ENCODE data around the gene APOL2. TPM values are rescaled to one million over a fixed set of nuclear protein-coding genes. Genes with fewer than 3 reads are reported as not detected.

Gene APOL2, protein sequence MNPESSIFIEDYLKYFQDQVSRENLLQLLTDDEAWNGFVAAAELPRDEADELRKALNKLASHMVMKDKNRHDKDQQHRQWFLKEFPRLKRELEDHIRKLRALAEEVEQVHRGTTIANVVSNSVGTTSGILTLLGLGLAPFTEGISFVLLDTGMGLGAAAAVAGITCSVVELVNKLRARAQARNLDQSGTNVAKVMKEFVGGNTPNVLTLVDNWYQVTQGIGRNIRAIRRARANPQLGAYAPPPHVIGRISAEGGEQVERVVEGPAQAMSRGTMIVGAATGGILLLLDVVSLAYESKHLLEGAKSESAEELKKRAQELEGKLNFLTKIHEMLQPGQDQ
- total RNA-seq (2022; extraction: Qiagen RNA extraction; ENCODE audit: low read depth) = 27.3 to 34.3 TPM (median 32.1 TPM) in 5 replicates

DNA sequence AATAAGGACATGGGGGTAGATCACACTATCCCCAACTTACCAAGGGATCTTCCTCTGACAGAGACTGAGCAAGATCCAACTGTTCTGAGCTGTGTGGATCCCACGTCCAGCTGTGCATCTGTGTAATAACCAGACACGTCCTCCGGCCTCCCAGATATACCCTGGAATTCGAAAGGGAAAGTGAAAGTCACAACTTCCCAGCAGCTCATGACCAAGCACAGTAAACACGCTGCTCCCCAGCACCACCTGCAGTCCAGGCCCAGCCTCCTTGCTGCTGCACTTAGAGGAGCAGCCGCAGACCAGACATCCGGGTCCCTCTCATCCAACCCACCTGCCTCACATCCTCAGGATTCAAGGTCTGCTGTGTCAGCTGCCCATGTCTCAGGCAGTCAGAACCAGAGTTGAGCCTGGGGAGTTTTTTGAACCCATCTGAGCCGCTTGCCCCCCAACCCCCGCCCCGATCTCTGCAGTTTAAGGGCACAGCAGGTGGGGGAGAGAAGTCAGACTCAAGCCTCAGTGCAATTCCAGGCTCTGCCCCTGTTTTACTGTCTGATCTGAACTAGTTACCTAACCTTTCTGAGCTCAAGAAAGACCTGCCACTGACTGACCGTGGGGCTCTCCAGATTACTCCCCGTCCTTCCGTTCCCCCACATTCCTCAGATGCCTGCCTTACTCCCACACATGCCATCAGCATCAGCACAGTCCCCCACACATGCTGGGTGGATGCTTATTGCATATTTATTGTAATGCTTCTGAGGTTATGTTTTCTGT lies at the start of gene APOL2:
Gene APOL2, minus strand, starts transcription at position 127 of the 771 bp plus-strand sequence. CDS start 6,365 bp downstream, outside the sequence.

DNA sequence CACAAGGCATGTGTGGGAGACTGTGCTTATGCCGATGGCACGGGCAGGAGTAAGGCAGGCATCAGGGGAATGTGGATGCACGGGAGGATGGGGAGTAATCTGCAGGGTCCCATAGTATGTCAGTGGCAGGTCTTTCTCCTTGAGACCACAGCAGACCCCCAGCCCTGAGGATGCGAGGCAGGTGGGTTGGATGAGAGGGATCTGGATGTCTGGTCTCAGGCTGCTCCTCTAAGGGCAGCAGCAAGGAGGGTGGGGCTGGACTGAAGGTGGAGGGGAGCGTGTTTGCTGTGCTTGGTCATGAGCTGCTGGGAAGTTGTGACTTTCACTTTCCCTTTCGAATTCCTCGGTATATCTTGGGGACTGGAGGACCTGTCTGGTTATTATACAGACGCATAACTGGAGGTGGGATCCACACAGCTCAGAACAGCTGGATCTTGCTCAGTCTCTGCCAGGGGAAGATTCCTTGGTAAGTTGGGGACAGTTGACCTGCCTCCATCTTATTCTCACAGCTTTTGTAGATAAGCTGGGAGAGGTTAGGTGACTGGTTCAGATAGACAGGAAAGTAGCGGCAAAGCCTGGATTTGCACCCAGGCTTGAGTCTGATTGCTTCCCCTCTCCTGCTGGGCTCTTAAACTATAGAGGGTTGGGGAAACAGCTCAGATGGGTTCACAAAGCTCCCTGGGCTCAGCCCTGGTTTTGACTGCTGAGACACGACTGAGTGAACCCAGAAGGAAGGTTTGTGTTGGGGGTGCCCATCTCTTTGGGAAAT lies 13.6 kb upstream of the APOL2 start, which contains the start of gene APOL1:
Gene APOL1, plus strand, starts transcription at position 380 of the 769 bp plus-strand sequence. CDS start 1,823 bp downstream, outside the sequence.

DNA sequence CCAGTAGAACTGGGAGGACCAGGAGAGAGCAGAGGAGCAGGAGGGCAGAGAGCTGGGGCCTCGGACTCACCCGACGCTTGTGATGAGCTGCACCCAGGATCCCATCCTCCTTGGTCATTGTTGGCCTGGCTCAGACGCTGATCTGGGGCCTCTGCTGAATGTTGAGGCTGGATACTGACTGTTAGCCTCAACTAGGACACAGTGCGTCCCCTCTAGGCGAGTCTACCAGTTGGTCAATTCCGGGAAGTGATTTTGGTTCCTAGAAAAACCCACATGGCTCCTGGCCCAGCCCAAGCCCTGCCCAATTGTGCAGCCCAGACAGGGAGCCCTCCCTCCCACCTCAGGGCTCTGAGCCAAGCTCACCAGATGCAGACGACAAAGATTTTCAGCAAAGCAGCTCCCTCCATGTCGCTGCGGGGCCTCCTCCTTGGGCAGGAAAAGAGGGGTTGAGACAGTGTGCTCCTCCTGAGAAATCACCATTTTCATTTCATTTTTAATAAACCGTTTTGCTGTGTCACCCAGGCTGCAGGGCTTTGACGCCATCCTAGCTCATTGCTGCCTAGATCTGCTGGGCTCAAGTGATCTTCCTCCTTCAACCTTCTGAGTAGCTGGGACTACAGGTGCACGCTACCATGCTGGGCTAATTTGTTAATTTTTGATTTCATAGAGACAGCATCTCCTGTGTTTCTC lies 37.6 kb downstream of the APOL2 start, which contains the start of gene APOL4:
Gene APOL4, minus strand, starts transcription at position 180 of the 690 bp plus-strand sequence. Its CDS starts 75 bp downstream, at position 105.

Other genes with a start within 250 kb of the APOL2 start
- 27.8 to 34.8 TPM (median 31.5 TPM) in 5 replicates for gene RBFOX2, start 210.7 kb downstream of the APOL2 start, total RNA-seq (2022; extraction: Qiagen RNA extraction; ENCODE audit: low read depth)
- 0.45 TPM in 1 of 5 replicates, not detected in the others for gene APOL3, start 78.8 kb downstream of the APOL2 start, total RNA-seq (2022; extraction: Qiagen RNA extraction; ENCODE audit: low read depth)
- not detected in 5 replicates for gene APOL4, start 37.7 kb downstream of the APOL2 start, total RNA-seq (2022; extraction: Qiagen RNA extraction; ENCODE audit: low read depth)
- gene APOL1, start 13.6 kb upstream of the APOL2 start, total RNA-seq (2022; extraction: Qiagen RNA extraction; ENCODE audit: low read depth) = 9.4 to 11.9 TPM (median 9.7 TPM) in 5 replicates
- 166 to 193 TPM (median 184 TPM) in 5 replicates for gene MYH9, start 148.4 kb upstream of the APOL2 start, total RNA-seq (2022; extraction: Qiagen RNA extraction; ENCODE audit: low read depth)
- 56.0 to 72.4 TPM (median 67.6 TPM) in 5 replicates for gene TXN2, start 242.1 kb upstream of the APOL2 start, total RNA-seq (2022; extraction: Qiagen RNA extraction; ENCODE audit: low read depth)

All from A549 treated with RU486 at 1 μM for 4 hours (cell line).